HepG2 (cell line): ENCODE results near the gene DOCK1. TPM values are rescaled to one million over a fixed set of nuclear protein-coding genes. Genes with fewer than 3 reads are reported as not detected.

ENCODE experiments used
- HDAC1 ChIP-seq: sonication (generic); formaldehyde crosslinking; IDR thresholded peaks from 2 replicates; pipeline ENCODE4 v1.5.1; 2020; ENCODE audit warnings: mild to moderate bottlenecking, missing genetic modification reagents
- HMGXB4 ChIP-seq, 2 experiments: sonication (generic) in 1 of 2; formaldehyde crosslinking in 1 of 2; IDR thresholded peaks; 2 replicates each; pipeline versions ENCODE4 v1.4.0 to v1.6.1; 2018 to 2020; ENCODE audit warnings: missing genetic modification reagents in 2 of 2, borderline replicate concordance in 1 of 2, low read depth in 1 of 2, mild to moderate bottlenecking in 1 of 2, missing biosample characterization in 1 of 2
- IRF1 ChIP-seq: sonication (generic); formaldehyde crosslinking; IDR thresholded peaks from 2 replicates; pipeline ENCODE4 v1.4.0; 2020; ENCODE audit warnings: low read depth, mild to moderate bottlenecking, missing genetic modification reagents
- KDM4B ChIP-seq: sonication (generic); formaldehyde crosslinking; IDR thresholded peaks from 2 replicates; pipeline ENCODE4 v1.4.0; 2020; ENCODE audit warnings: missing genetic modification reagents
- KDM5B ChIP-seq: sonication (generic); formaldehyde crosslinking; IDR thresholded peaks from 2 replicates; pipeline ENCODE4 v1.4.0; 2020; ENCODE audit warnings: missing genetic modification reagents, mild to moderate bottlenecking, borderline replicate concordance
- MAFF ChIP-seq: IDR thresholded peaks from 2 replicates; pipeline ENCODE4 v1.6.1; 2011; ENCODE audit warnings: low read depth, low read length, improper control_type of control experiment
- MXI1 ChIP-seq: IDR thresholded peaks from 3 replicates; pipeline ENCODE4 v1.6.1; 2012; ENCODE audit warnings: low read depth, low read length, inconsistent platforms, borderline replicate concordance
- POLR2AphosphoS2 ChIP-seq: IDR thresholded peaks from 2 replicates; pipeline ENCODE4 v1.6.1; 2011; ENCODE audit warnings: low read depth, low read length, improper control_type of control experiment
- RAD21 ChIP-seq: fragments of 450-650 bp; formaldehyde crosslinking; IDR thresholded peaks from 2 replicates; pipeline ENCODE4 v1.5.0; 2020; ENCODE audit warnings: mild to moderate bottlenecking
- SKI ChIP-seq: fragments of 450-650 bp; IDR thresholded peaks from one replicate; pipeline ENCODE4 v1.6.1; 2018; ENCODE audit warnings: mild to moderate bottlenecking; ENCODE audit not compliant: partially characterized antibody
- SRSF4 ChIP-seq: fragments of 200-400 bp; formaldehyde crosslinking; IDR thresholded peaks from one replicate; pipeline ENCODE4 v1.6.1; 2018; ENCODE audit warnings: mild to moderate bottlenecking, low read depth, low read length, moderate library complexity; ENCODE audit not compliant: poor library complexity, severe bottlenecking
- TAF1 ChIP-seq: sonication (generic); formaldehyde crosslinking; IDR thresholded peaks from 2 replicates; pipeline ENCODE4 v1.4.0; 2020; ENCODE audit warnings: missing genetic modification reagents
- XRCC5 ChIP-seq: fragments of 200-400 bp; formaldehyde crosslinking; optimal IDR thresholded peaks from 2 replicates; pipeline ENCODE3; 2017; ENCODE audit warnings: mild to moderate bottlenecking, low read length
- ZBTB21 ChIP-seq: sonication (generic); formaldehyde crosslinking; IDR thresholded peaks from 2 replicates; pipeline ENCODE4 v1.4.0; 2020; ENCODE audit warnings: missing genetic modification reagents
- ZNF121 ChIP-seq: sonication (generic); formaldehyde crosslinking; IDR thresholded peaks from 2 replicates; pipeline ENCODE4 v1.5.0; 2020; ENCODE audit warnings: mild to moderate bottlenecking, missing genetic modification reagents
- ZNF138 ChIP-seq: sonication (generic); formaldehyde crosslinking; IDR thresholded peaks from 2 replicates; pipeline ENCODE4 v1.5.0; 2020; ENCODE audit warnings: mild to moderate bottlenecking, low read depth, missing genetic modification reagents
- ZNF441 ChIP-seq: sonication (generic); formaldehyde crosslinking; IDR thresholded peaks from 2 replicates; pipeline ENCODE4 v1.7.0; 2021; ENCODE audit warnings: missing genetic modification reagents, borderline replicate concordance
- ZNF564 ChIP-seq: sonication (generic); formaldehyde crosslinking; IDR thresholded peaks from 2 replicates; pipeline ENCODE4 v1.8.1; 2023; ENCODE audit warnings: mild to moderate bottlenecking, missing genetic modification reagents
- polyA plus RNA-seq, 8 experiments: library from polyadenylated mRNA; depleted of rRNA in 3 of 8; stranded (reverse) in 7 of 8; unstranded in 1 of 8; fragments of >200 nt; fragmentation: Illumina TruSeq in 4 of 8; extraction: Trizol in 4 of 8; gene quantifications; 2 replicates each; pipeline versions ENCODE4 v1.2.1 to v1.2.3, GENCODE V29; 2011 to 2016; ENCODE audit warnings: low read depth in 4 of 8, missing spikeins in 1 of 8, mixed read lengths in 1 of 8; ENCODE audit not compliant: insufficient read depth in 1 of 8
- total RNA-seq, 5 experiments: library from RNA; depleted of rRNA; stranded (reverse); fragments of >200 nt; fragmentation: Illumina TruSeq; extraction: Trizol; gene quantifications; 2 replicates each; pipeline ENCODE4 v1.2.3, GENCODE V29; 2016; ENCODE audit warnings: low read depth in 1 of 5
- TF ChIP-seq, protein P1 (sequence below): sonication (generic); formaldehyde crosslinking; IDR thresholded peaks from 2 replicates; pipeline ENCODE4 v1.4.0; 2020; ENCODE audit warnings: missing genetic modification reagents
- TF ChIP-seq, protein P2 (sequence below): sonication (generic); formaldehyde crosslinking; IDR thresholded peaks from 2 replicates; pipeline ENCODE4 v1.4.0; 2020; ENCODE audit warnings: mild to moderate bottlenecking, missing genetic modification reagents
- TF ChIP-seq, protein P3 (sequence below): IDR thresholded peaks from 2 replicates; pipeline ENCODE4 v1.6.1; 2012; ENCODE audit warnings: inconsistent platforms
- TF ChIP-seq, protein P4 (sequence below): sonication (generic); formaldehyde crosslinking; IDR thresholded peaks from 2 replicates; pipeline ENCODE4 v1.4.0; 2020; ENCODE audit warnings: missing genetic modification reagents

The DOCK1 gene
- total and polyA plus RNA-seq, 2 of the 13 experiments (the other 11 are each of a cell fraction or from before 2014, with no cell fraction given), result 8.3 to 25.5 TPM

DNA sequence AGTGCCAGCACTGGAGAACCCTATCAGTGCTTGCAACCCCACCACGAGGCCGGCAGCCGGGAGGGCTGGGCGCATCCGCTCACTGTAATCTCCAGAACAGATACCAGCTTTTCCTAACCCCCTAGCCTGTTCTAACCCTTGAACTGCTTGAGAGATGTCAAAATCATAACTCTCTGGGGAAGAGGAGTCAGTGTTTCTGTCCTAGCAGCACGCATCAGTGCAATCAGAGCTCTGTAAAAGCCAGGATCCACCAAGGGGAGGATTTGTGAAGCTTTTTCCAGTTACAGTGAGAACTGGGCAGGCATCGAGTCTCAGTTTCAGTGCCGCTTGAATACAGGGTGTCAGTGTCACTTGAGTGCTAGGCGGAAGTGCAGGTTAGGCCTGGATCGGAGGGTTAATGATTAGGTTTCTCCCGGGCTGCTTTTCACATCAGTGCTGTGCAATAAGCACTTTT, 395.7 kb downstream of the DOCK1 start (continued):
- TF ChIP-seq, protein P1, sequence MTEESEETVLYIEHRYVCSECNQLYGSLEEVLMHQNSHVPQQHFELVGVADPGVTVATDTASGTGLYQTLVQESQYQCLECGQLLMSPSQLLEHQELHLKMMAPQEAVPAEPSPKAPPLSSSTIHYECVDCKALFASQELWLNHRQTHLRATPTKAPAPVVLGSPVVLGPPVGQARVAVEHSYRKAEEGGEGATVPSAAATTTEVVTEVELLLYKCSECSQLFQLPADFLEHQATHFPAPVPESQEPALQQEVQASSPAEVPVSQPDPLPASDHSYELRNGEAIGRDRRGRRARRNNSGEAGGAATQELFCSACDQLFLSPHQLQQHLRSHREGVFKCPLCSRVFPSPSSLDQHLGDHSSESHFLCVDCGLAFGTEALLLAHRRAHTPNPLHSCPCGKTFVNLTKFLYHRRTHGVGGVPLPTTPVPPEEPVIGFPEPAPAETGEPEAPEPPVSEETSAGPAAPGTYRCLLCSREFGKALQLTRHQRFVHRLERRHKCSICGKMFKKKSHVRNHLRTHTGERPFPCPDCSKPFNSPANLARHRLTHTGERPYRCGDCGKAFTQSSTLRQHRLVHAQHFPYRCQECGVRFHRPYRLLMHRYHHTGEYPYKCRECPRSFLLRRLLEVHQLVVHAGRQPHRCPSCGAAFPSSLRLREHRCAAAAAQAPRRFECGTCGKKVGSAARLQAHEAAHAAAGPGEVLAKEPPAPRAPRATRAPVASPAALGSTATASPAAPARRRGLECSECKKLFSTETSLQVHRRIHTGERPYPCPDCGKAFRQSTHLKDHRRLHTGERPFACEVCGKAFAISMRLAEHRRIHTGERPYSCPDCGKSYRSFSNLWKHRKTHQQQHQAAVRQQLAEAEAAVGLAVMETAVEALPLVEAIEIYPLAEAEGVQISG (CRISPR knock-in tag), result peak; percentile 36; the same call in 1 of the 2 replicates
- TF ChIP-seq IRF1 (CRISPR knock-in tag), result no peak
- peak; percentile 21 to 31; a peak in 1 of 4 replicates for TF ChIP-seq HMGXB4 (CRISPR knock-in tag; IDR thresholded peaks at IDR 0.05; ENCODE audit: borderline replicate concordance in 1 of 2, low read depth in 1 of 2)
- no peak for TF ChIP-seq SRSF4
- no peak for TF ChIP-seq KDM4B
- no peak for TF ChIP-seq POLR2AphosphoS2
- no peak for TF ChIP-seq ZNF138
- no peak for TF ChIP-seq ZBTB21
- TF ChIP-seq XRCC5, result peak; percentile 17
- TF ChIP-seq TAF1 (CRISPR knock-in tag), result peak; percentile 54
- TF ChIP-seq ZNF121 (CRISPR knock-in tag), result peak; percentile 92
- TF ChIP-seq RAD21 (CRISPR knock-in tag), result peak; percentile 8; the same call in 1 of the 2 replicates
- no peak for TF ChIP-seq ZNF564 (CRISPR knock-in tag)
- TF ChIP-seq, protein P2, sequence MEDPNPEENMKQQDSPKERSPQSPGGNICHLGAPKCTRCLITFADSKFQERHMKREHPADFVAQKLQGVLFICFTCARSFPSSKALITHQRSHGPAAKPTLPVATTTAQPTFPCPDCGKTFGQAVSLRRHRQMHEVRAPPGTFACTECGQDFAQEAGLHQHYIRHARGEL, result no peak
- no peak for TF ChIP-seq MAFF
- peak; percentile 70; the same call in 1 of the 2 replicates for TF ChIP-seq ZNF441 (CRISPR knock-in tag)
- TF ChIP-seq, protein P3, sequence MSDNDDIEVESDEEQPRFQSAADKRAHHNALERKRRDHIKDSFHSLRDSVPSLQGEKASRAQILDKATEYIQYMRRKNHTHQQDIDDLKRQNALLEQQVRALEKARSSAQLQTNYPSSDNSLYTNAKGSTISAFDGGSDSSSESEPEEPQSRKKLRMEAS, result peak; percentile 73
- no peak for TF ChIP-seq SKI
- TF ChIP-seq, protein P4, sequence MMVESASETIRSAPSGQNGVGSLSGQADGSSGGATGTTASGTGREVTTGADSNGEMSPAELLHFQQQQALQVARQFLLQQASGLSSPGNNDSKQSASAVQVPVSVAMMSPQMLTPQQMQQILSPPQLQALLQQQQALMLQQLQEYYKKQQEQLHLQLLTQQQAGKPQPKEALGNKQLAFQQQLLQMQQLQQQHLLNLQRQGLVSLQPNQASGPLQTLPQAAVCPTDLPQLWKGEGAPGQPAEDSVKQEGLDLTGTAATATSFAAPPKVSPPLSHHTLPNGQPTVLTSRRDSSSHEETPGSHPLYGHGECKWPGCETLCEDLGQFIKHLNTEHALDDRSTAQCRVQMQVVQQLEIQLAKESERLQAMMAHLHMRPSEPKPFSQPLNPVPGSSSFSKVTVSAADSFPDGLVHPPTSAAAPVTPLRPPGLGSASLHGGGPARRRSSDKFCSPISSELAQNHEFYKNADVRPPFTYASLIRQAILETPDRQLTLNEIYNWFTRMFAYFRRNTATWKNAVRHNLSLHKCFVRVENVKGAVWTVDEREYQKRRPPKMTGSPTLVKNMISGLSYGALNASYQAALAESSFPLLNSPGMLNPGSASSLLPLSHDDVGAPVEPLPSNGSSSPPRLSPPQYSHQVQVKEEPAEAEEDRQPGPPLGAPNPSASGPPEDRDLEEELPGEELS (CRISPR knock-in tag), result peak; percentile 53
- 0 out of 2 replicates have a peak, but pooled peaks have one; percentile 36 for TF ChIP-seq HDAC1 (CRISPR knock-in tag)
- peak; percentile 43 for TF ChIP-seq KDM5B (CRISPR knock-in tag)
- TF ChIP-seq MXI1, result 0 out of 3 replicates have a peak, but pooled peaks have one; percentile 9
